GM21786 (cell line): ENCODE results near the gene PRRT1.
A peak's percentile ranks its signal among the peaks of the same experiment; 100 is the strongest.

ENCODE experiments used
- ATAC-seq: cut with Tn5 transposase; IDR thresholded peaks from one replicate; pipeline ENCODE4 v1.9.1; 2021; ENCODE audit not compliant: unreplicated experiment

The PRRT1 gene

GRCh38 chr6:32127717-32128592 lies 23.8 kb downstream of the PRRT1 start, which contains the start of gene ATF6B:
ATF6B (minus strand) TSS chr6:32128246; CDS start chr6:32128207, 39 bp downstream.
- peak; percentile 95 for ATAC-seq

GRCh38 chr6:32127409-32127716 lies 24.4 kb downstream of the PRRT1 start:
- no peak for ATAC-seq

GRCh38 chr6:32126880-32127279 lies 24.9 kb downstream of the PRRT1 start:
- ATAC-seq = no peak

DNA sequence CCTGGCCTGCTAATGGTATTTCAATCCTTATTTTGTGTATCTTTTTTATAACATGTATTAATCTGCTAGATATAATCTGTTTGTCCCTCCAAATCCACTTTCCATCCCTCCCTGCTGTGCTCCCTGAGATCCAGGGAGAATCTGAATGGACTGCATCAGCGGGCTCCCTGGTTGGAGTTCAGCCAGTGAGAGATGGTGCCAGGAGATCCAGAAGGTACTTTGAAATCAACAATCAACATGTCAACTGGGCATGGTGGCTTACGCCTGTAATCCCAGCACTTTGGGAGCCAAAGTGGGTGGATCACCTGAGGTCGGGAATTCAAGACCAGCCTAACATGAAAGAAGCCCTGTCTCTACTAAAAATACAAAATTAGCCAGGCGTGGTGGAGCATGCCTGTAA lies 28.1 kb downstream of the PRRT1 start:
- no peak for ATAC-seq

DNA sequence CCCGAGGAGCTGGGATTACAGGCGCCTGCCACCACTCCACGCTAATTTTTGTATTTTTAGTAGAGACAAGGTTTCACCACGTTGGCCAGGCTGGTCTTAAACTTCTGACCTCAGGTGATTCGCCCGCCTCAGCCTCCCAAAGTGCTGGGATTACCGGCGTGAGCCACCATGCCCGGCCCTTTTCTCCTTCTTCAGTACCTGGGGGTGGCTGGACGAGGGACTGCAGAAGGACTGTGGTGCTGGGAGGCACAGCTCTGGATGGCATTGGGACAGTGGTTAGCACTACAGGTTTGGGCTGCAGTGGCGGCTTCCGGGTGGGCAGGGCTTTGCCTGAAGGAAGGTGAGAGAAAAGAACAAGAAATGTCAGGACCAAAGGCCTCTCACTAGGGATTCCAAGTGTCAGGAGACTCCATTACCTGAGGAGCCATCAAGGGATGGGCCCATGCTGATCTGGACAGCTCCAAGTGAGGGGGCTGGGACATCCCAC lies 31.1 kb downstream of the PRRT1 start:
- no peak for ATAC-seq

- ATAC-seq = no peak
Measured at GRCh38 chr6:32118782-32119628, 32.7 kb downstream of the PRRT1 start.

DNA sequence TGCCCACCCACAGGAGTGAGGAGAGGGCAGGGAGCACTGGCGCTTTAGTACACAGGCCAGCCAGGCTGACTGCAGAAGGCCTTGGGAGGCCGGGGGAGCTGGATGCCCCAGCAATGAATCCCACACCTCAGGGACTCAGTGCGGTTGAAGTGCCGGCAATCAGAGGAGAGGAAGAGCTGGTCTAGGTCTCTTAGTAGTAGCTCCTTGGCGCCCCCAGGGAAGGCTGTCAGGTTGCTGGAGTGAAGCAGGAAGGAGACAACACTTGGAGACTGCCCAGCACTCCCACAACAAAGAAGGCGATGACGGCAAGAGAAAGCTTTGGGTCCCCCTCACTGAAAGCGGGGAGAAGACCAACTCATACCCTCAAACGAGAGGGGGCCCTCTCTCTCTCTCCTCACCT lies 34.3 kb downstream of the PRRT1 start:
- no peak for ATAC-seq

GRCh38 chr6:32116674-32117073 lies 35.1 kb downstream of the PRRT1 start:
- no peak for ATAC-seq

GRCh38 chr6:32115623-32116022 lies 36.1 kb downstream of the PRRT1 start:
- ATAC-seq = no peak

DNA sequence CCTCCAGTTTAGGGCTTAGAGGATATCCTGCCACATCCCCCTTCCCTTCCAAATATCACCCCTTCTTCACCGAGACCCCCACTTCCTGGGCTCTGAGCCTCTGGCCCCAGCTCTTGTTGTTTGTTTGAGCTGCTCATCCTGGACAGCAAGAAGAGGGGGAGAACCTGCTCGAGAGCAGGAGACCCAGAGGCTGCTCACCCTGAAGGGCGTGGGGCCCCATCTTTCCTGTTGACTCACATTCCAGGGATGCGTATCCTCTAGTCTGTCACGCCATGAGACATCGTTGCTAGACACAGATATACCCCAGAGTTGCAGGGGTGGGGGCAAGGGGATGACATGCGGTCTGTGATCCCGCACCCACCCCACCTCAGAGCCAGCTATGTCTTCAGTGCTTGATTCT lies 36.9 kb downstream of the PRRT1 start:
- no peak for ATAC-seq

- no peak for ATAC-seq
Measured at GRCh38 chr6:32113386-32114352, 38.1 kb downstream of the PRRT1 start.

DNA sequence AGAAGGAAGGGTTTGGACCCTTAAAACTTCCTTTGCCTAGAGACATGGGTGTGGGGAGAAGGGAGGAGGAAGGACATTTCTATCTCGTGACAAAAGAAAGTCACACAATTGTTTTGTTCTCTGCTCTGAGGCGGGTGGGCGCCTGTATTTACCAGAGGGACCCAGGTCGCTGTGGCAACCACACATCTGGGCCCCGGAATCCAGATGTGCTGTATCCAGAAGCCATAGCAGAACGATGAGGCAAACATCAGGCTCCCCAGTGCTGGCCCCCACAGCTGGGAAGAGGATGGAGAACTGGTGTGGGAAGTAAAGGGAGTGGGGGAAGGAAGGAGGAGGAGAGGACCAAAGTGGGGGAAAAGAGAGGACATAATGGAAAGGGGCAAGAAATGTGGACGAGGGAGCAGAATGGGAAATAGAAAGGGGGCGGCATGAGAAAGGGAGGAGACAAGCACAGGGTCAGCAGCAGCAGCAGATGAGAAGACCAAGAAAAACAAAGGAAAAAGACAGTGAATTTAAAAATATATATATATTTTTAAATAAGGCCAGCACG lies 39.2 kb downstream of the PRRT1 start:
- ATAC-seq = no peak

DNA sequence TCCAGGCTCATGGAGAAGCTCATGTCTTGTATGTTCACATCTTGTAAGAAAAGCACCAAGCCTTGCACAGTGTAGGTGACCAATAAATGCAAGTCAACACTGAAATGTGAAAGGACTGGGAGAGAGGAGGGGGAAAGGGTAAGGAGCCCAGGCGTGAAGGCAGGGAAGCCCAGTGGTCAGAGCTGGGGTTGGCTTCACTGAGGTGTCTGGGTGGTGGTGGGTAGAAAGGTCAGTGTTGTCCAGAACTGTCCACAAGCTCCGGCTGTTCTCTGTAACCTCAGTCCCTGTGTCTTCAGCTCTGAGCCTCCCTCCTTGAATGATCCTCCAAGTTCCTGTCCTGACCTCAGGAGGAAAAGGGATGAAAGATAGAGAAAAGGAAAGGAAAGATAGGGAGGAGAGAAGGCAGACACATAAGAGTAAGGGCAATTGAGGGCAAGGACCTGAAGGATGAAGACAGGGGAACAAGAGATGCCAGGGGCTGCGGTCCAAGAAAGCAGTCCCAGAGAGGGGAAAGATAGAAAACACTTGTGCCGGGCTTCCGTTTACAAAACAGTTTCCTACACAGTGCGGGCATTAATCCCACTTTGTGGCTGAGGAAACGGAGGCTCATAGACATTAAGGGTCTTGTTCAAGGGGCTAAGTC lies 40.2 kb downstream of the PRRT1 start:
- ATAC-seq = no peak

GRCh38 chr6:32110632-32111031 lies 41.1 kb downstream of the PRRT1 start:
- ATAC-seq = no peak

DNA sequence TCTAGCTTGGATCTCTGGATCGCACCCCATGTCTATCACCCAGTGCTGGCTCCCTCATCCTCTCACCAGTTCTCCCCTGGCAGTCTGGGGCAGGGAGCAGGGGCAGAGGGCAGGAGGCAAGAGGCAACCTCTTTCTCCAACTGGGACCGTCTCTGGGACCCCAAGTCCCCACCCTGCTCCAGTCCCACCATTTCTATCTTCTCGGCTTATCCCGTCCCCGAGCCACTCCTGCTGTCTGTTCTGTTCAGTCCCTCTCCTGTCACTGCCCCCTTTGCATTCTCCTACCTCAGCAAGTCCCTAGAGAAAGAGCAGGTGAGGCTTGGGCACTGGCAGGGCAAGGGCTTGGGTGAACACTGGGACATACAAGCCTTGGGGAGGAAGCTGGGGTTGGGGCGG lies 42.0 kb downstream of the PRRT1 start:
- ATAC-seq = no peak

DNA sequence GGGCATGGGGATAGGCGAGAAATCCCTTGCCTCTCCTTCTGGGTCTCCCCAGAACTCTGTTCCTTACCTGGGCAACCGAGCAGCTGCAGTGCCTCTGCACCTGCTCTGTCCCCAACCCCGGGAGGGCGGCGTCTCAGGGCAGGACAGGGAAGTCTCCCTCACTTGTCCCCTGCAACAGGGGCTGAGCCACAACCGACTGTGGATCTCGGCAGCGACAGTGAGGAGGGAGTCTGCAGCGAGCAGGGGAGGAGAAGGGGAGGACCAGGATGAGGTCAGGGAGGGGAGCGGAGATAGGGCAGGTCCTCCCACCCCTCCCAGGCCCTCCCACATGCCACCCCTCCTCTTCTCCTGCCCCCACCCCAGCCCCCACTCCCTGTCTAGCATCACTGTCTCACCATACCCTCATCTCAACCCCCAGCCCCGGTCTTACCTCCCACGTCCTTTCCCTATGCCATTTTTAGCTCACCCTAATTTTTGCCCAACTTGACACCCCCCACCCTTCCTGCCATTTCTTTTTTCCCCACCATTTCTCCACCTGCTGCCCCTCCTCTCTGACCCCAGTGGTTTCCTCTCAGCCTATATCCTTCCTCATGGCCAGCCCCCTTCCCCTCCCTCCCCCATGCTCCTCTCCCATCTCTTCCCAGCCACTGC lies 42.5 kb downstream of the PRRT1 start, which contains the start of gene TNXB:
TNXB (minus strand) TSS at position 225 of the 651 bp plus-strand sequence. CDS start 11,140 bp downstream, outside the sequence.
- no peak for ATAC-seq

GRCh38 chr6:32108727-32109113 lies 43.0 kb downstream of the PRRT1 start:
- ATAC-seq = no peak

- no peak for ATAC-seq
Measured at GRCh38 chr6:32108094-32108627, 43.6 kb downstream of the PRRT1 start.

DNA sequence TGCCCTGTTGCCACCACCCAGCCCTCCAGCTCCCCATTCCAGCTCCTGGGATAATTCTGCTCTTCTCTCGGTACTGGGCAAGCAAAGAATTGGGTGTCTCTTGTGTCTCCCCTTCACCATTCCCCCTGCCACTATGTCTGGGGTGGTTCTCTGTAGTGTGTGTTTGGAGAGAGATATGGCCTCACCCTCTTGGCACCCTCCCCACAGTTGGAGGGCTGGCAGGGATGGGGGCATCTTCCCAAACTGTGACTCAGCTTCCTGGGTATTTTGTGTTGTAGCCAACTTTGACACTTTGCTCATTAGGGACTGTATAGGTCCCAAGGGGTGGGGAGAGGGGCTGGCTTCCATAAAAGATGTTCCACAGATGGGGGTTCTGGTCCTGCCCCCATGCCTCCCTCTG lies 44.3 kb downstream of the PRRT1 start:
- ATAC-seq = no peak
